D721Med (cell line): ENCODE measurements around the gene DCDC2C.

Experiments used
- DNase-seq: peaks from one replicate; pipeline ENCODE4 v3.0.0; 2011; ENCODE audit warnings: low spot score; ENCODE audit not compliant: insufficient read length
- FAIRE-seq: peaks from 2 replicates; lab custom pipeline; 2011; peaks lifted over from hg19 to GRCh38; lab: Jason Lieb, UNC
- TF ChIP-seq, protein P1 (sequence below): IDR thresholded peaks from 2 replicates; pipeline ENCODE4 v1.5.1; 2012; ENCODE audit warnings: mild to moderate bottlenecking, control low read depth; ENCODE audit not compliant: insufficient read depth; ENCODE audit errors: missing control alignments

The DCDC2C gene

DNA sequence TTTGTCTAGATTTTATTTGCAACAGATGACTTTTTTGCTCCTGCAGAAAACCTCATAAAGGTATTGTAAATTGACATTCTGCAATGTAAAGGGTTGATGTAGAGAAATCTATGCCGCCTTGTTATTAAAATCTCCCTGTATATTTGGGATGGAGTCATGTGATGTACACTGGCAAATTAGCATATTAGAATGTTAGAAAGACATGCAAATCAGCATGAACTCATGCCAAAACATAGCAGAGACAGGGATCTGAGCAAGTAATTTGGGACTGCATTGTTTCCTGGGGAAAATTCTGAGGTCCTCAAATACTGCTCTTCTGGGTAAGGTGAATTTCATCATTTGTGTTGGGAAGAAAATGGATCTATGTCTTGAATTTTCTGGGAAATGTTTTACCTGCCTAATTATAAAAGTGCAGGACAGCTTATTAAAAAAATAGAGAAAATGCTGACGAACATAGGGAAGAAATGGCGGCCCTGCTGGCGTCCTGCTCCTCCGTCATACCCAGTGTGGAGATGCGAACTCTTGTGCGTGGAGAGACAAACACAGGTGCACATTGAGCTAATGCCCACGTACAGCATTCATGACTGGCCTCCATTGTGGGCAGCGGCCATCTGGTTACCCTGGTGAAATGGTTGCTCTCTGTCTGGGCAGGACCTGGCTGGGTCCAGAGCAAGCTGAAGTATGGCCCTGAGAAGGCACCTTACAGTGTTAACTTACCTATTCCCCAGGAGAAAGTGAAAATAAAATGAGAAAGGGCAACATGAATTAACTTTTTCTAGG is 29.1 kb upstream of the DCDC2C start:
- DNase-seq = no peak
- TF ChIP-seq, protein P1, sequence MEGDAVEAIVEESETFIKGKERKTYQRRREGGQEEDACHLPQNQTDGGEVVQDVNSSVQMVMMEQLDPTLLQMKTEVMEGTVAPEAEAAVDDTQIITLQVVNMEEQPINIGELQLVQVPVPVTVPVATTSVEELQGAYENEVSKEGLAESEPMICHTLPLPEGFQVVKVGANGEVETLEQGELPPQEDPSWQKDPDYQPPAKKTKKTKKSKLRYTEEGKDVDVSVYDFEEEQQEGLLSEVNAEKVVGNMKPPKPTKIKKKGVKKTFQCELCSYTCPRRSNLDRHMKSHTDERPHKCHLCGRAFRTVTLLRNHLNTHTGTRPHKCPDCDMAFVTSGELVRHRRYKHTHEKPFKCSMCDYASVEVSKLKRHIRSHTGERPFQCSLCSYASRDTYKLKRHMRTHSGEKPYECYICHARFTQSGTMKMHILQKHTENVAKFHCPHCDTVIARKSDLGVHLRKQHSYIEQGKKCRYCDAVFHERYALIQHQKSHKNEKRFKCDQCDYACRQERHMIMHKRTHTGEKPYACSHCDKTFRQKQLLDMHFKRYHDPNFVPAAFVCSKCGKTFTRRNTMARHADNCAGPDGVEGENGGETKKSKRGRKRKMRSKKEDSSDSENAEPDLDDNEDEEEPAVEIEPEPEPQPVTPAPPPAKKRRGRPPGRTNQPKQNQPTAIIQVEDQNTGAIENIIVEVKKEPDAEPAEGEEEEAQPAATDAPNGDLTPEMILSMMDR = no peak
- no peak for FAIRE-seq

DNA sequence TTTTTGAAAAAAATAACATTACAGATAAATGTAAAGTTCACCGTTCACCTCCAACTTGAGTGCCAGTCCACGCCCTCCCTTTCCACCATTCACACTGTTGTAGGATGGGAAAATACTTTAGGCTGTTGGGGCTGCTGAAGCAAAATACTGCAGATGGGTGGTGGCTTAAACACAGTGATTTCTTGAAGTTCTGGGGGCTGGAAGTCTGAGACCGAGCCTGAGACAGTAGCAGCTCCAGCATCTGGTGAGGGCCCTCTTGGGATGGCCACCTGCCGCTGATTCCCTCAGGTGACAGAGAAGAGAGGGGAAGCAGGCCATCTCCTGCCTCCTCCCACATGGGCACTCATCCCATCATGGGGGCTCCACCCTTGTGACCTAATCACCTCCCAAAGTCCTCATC is 27.7 kb upstream of the DCDC2C start:
- FAIRE-seq (no peak), DNase-seq (no peak)
- TF ChIP-seq, protein P1 = no peak

DNA sequence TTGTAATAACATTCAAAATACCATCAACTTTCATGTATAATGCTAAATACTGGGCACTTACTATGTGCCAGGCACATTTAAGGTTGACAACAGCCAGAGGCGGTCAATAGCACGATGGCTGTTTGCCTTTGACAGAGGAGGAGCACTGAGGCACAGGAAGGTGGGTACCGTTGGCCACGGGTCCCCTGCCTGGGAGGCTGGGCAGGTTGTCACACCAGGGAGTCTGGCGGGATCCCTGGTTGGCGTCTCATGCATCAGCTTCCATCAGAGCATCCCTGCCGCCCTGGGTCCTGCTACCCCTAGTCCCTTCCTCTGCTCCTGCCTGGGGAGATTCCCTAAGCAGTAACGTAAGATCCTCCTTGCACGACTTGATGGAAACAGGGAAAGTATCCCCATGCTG is 25.9 kb upstream of the DCDC2C start:
- no peak for FAIRE-seq
- TF ChIP-seq, protein P1 = no peak
- no peak for DNase-seq

DNA sequence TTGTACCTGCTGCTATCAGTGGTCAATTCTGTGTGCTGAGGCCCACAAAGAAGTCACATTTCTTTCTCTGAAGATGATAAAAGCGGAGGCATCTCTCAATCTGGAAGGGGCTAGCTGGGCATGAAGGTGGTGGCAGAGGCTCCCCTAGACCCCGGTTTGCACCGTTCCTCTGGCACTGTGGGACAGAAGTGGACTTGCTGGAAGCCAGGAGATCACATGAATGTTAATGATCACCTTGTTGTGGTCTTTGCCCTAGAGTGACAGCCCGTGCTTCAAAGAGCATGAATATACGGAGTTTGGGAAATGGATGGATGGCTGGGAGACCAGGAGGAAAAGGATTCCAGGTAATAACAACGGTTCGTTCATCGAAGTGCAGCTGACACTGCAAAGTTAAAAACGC is 25.2 kb upstream of the DCDC2C start:
- TF ChIP-seq, protein P1 = no peak
- no peak for FAIRE-seq
- no peak for DNase-seq

DNA sequence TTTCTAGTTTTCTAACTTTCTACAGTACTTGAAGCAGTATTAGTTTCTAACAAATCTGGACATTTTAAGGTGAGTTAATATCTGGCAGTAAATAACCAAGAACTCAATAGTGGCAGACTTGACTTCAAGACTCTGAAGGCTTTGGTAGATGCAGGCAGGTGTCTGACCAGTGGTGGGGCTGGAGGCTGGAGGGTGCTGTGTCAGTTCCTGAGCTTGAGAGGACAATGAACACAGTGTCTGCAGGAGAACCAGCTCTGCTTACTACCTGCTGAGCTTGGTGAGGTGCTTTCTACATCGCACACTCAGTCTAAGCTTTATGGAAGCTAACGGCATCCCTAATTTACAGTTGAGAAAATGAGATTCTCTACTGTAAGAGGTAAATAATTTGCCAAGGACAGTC is 24.2 kb upstream of the DCDC2C start:
- FAIRE-seq (no peak), DNase-seq (no peak)
- TF ChIP-seq, protein P1 = no peak

DNA sequence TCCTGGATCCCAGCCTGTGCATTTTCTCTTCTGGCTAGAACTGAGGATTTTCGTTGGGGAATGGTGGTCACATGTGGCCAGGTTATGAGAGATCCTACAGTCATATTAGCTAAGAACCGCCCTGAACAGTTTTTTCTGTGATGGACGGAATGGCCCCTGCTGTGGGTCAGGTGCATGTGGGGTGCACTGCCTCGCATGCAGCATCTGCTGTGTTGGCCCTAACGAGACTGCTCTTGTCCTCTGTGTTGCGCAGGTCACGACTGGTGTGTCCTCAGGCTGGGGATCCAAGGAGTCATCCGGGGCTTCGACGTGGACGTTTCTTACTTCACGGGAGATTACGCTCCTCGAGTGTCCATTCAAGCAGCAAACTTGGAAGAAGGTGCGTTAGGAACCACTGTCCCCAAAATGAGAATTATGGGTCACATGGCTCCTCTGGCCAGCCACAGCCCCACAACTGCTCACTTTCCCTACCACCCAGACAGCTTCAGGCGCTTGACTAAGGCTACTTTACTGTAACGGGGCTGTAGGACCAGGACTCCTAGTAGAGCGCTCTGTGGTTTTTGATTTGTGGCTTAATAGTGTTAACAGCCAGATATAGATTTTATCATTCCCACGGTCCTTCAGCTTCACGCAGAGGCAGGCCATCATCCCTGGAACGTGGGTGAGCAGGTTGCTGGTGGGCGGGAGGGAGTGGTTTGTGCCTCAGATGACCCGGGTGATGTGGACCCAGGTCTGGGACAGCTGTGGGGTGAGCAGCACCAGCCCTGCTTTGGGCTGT is 23.6 kb upstream of the DCDC2C start:
- TF ChIP-seq, protein P1 = no peak
- DNase-seq (no peak), FAIRE-seq (no peak)
